WTC11 (cell line): ENCODE measurements around the gene PTCHD4. TPM values are rescaled to one million over a fixed set of nuclear protein-coding genes. Genes with fewer than 3 reads are reported as not detected.

Experiments used
- ATAC-seq: fragments of 200-7000 bp; cut with Tn5 transposase; 2 replicates; pipeline ENCODE4 v1.10.0; 2021; ENCODE audit warnings: mild to moderate bottlenecking, moderate library complexity
- CTCF ChIA-PET: fragments of 300-600 bp; sonication (Branson Sonifier 250); formaldehyde crosslinking; loops from one replicate; lab custom pipeline; 2021; ENCODE audit warnings: antibody characterized with exemption; lab: Charles Lee
- POLR2A ChIA-PET: fragments of 350-600 bp; sonication (Branson Sonifier 250); formaldehyde crosslinking; loops from one replicate; lab custom pipeline; 2021; ENCODE audit warnings: antibody characterized with exemption; lab: Charles Lee
- DNase-seq: peaks from one replicate; pipeline ENCODE4 v3.0.0; 2021; ENCODE audit warnings: low spot score
- H3K27ac Mint-ChIP-seq: 2 replicates; pipeline ENCODE4 v1.8.0; 2021; ENCODE audit warnings: mixed read lengths
- H3K27me3 Mint-ChIP-seq: 2 replicates; pipeline ENCODE4 v1.8.0; 2021; ENCODE audit warnings: low read depth, mild to moderate bottlenecking, moderate library complexity, mixed read lengths
- H3K36me3 Mint-ChIP-seq: 2 replicates; pipeline ENCODE4 v1.8.0; 2021; ENCODE audit warnings: mixed read lengths
- H3K4me1 Mint-ChIP-seq: 2 replicates; pipeline ENCODE4 v1.8.0; 2022; ENCODE audit warnings: mixed read lengths
- H3K4me3 Mint-ChIP-seq: 2 replicates; pipeline ENCODE4 v1.8.0; 2021; ENCODE audit warnings: mild to moderate bottlenecking, moderate library complexity, mixed read lengths
- H3K9me3 Mint-ChIP-seq: 2 replicates; pipeline ENCODE4 v1.8.0; 2021; ENCODE audit warnings: mixed read lengths
- ARID4B ChIP-seq: sonication (generic); formaldehyde crosslinking; IDR thresholded peaks from 2 replicates; pipeline ENCODE4 v1.8.0; 2023; ENCODE audit warnings: missing genetic modification reagents, mild to moderate bottlenecking, borderline replicate concordance
- ATF1 ChIP-seq: sonication (generic); formaldehyde crosslinking; IDR thresholded peaks from 2 replicates; pipeline ENCODE4 v1.8.1; 2023; ENCODE audit warnings: mild to moderate bottlenecking, moderate library complexity, missing genetic modification reagents
- ATF6 ChIP-seq: sonication (generic); formaldehyde crosslinking; IDR thresholded peaks from 2 replicates; pipeline ENCODE4 v1.8.1; 2023; ENCODE audit warnings: mild to moderate bottlenecking, missing genetic modification reagents
- EMX1 ChIP-seq: fragments of 250-450 bp; sonication (Bioruptor Pico); IDR thresholded peaks from 2 replicates; pipeline ENCODE4 v1.8.0; 2021; ENCODE audit warnings: mild to moderate bottlenecking
- JAZF1 ChIP-seq: fragments of 250-450 bp; sonication (Bioruptor Pico); IDR thresholded peaks from 2 replicates; pipeline ENCODE4 v1.9.0; 2021; ENCODE audit warnings: moderate library complexity, mild to moderate bottlenecking, inconsistent platforms
- KAT7 ChIP-seq: sonication (generic); formaldehyde crosslinking; IDR thresholded peaks from 2 replicates; pipeline ENCODE4 v1.8.1; 2023; ENCODE audit warnings: missing genetic modification reagents, mild to moderate bottlenecking, borderline replicate concordance
- MYBL2 ChIP-seq: sonication (generic); formaldehyde crosslinking; IDR thresholded peaks from 2 replicates; pipeline ENCODE4 v1.8.1; 2023; ENCODE audit warnings: mild to moderate bottlenecking, moderate library complexity, missing genetic modification reagents
- NR1H2 ChIP-seq: sonication (generic); formaldehyde crosslinking; IDR thresholded peaks from 2 replicates; pipeline ENCODE4 v1.9.0; 2021; ENCODE audit warnings: mild to moderate bottlenecking, moderate library complexity, missing genetic modification reagents
- NR2C2 ChIP-seq: sonication (generic); formaldehyde crosslinking; IDR thresholded peaks from 2 replicates; pipeline ENCODE4 v1.8.0; 2022; ENCODE audit warnings: mild to moderate bottlenecking, missing genetic modification reagents
- PRRX2 ChIP-seq: fragments of 250-450 bp; sonication (Bioruptor Pico); IDR thresholded peaks from 2 replicates; pipeline ENCODE4 v1.8.0; 2021; ENCODE audit warnings: mild to moderate bottlenecking
- STAT6 ChIP-seq: sonication (generic); formaldehyde crosslinking; conservative IDR thresholded peaks from 2 replicates; pipeline ENCODE4 v1.8.1; 2023; ENCODE audit warnings: mild to moderate bottlenecking, low read depth, missing genetic modification reagents, moderate library complexity
- ZNF121 ChIP-seq: sonication (generic); formaldehyde crosslinking; IDR thresholded peaks from 2 replicates; pipeline ENCODE4 v1.8.0; 2023; ENCODE audit warnings: missing genetic modification reagents
- ZNF263 ChIP-seq: sonication (generic); formaldehyde crosslinking; IDR thresholded peaks from 2 replicates; pipeline ENCODE4 v1.8.1; 2022; ENCODE audit warnings: low read depth, mild to moderate bottlenecking, moderate library complexity, missing genetic modification reagents
- ZNF281 ChIP-seq: sonication (generic); formaldehyde crosslinking; IDR thresholded peaks from 2 replicates; pipeline ENCODE4 v1.8.0; 2023; ENCODE audit warnings: mild to moderate bottlenecking, missing genetic modification reagents
- ZNF317 ChIP-seq: sonication (generic); formaldehyde crosslinking; IDR thresholded peaks from 2 replicates; pipeline ENCODE4 v1.8.1; 2023; ENCODE audit warnings: low read depth, mild to moderate bottlenecking, moderate library complexity, missing genetic modification reagents, borderline replicate concordance
- total RNA-seq: library from RNA; stranded (reverse); gene quantifications from 3 replicates; pipeline ENCODE4 v1.2.3, GENCODE V29; 2021
- TF ChIP-seq, protein P1 (sequence below): sonication (generic); formaldehyde crosslinking; IDR thresholded peaks from 2 replicates; pipeline ENCODE4 v1.8.1; 2022; ENCODE audit warnings: mild to moderate bottlenecking, missing genetic modification reagents, moderate library complexity, borderline replicate concordance
- TF ChIP-seq, protein P2 (sequence below): sonication (generic); formaldehyde crosslinking; IDR thresholded peaks from 2 replicates; pipeline ENCODE4 v1.8.0; 2022; ENCODE audit warnings: mild to moderate bottlenecking, missing genetic modification reagents
- TF ChIP-seq, protein P3 (sequence below): sonication (generic); formaldehyde crosslinking; IDR thresholded peaks from 2 replicates; pipeline ENCODE4 v1.8.1; 2023; ENCODE audit warnings: mild to moderate bottlenecking, missing genetic modification reagents

The PTCHD4 gene
- total RNA-seq, 1 experiment from 2014 or later, result 1.6 TPM

- Mint-ChIP-seq H3K27ac (no peak overlapping the region), H3K9me3 (no peaks in the 10 kb centered on the region), H3K4me3 (no peak overlapping the region), H3K27me3 (no peaks in the 10 kb centered on the region), H3K4me1 (peaks cover 4% of the 10 kb centered on the region), H3K36me3 (no peaks in the 10 kb centered on the region)
- TF ChIP-seq PRRX2 (CRISPR knock-in tag) (no peak), ZNF263 (CRISPR knock-in tag) (no peak), NR1H2 (CRISPR knock-in tag) (no peak), ATF1 (no peak), MYBL2 (CRISPR knock-in tag) (no peak), KAT7 (CRISPR knock-in tag) (no peak), ZNF121 (CRISPR knock-in tag) (no peak), NR2C2 (CRISPR knock-in tag) (no peak), ATF6 (CRISPR knock-in tag) (no peak), ZNF317 (CRISPR knock-in tag) (no peak), ARID4B (CRISPR knock-in tag) (no peak), JAZF1 (no peak), EMX1 (no peak), ZNF281 (CRISPR knock-in tag) (no peak), STAT6 (CRISPR knock-in tag) (no peak)
- TF ChIP-seq, protein P1, sequence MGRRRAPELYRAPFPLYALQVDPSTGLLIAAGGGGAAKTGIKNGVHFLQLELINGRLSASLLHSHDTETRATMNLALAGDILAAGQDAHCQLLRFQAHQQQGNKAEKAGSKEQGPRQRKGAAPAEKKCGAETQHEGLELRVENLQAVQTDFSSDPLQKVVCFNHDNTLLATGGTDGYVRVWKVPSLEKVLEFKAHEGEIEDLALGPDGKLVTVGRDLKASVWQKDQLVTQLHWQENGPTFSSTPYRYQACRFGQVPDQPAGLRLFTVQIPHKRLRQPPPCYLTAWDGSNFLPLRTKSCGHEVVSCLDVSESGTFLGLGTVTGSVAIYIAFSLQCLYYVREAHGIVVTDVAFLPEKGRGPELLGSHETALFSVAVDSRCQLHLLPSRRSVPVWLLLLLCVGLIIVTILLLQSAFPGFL, result no peak
- TF ChIP-seq, protein P2, sequence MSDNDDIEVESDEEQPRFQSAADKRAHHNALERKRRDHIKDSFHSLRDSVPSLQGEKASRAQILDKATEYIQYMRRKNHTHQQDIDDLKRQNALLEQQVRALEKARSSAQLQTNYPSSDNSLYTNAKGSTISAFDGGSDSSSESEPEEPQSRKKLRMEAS (CRISPR knock-in tag), result no peak
- TF ChIP-seq, protein P3, sequence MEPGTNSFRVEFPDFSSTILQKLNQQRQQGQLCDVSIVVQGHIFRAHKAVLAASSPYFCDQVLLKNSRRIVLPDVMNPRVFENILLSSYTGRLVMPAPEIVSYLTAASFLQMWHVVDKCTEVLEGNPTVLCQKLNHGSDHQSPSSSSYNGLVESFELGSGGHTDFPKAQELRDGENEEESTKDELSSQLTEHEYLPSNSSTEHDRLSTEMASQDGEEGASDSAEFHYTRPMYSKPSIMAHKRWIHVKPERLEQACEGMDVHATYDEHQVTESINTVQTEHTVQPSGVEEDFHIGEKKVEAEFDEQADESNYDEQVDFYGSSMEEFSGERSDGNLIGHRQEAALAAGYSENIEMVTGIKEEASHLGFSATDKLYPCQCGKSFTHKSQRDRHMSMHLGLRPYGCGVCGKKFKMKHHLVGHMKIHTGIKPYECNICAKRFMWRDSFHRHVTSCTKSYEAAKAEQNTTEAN, result no peak
- ChIA-PET CTCF (no interaction called here), POLR2A (no interaction called here)
- no peak for DNase-seq
- ATAC-seq, result no peak
These were observed 24.5 kb upstream of the PTCHD4 start for GRCh38 chr6:48135323-48136084.
